RWPE2 (cell line): ENCODE results near the gene THSD7A.

Source experiments
- ATAC-seq: fragments of 200-7000 bp; cut with Tn5 transposase; 3 replicates; pipeline ENCODE4 v1.9.1; 2021; ENCODE audit warnings: low read depth
- DNase-seq: peaks from one replicate; pipeline ENCODE4 v3.0.0-alpha.2; 2020; ENCODE audit warnings: low spot score
- H3K27ac ChIP-seq: fragments of 450-650 bp; 2 replicates; pipeline ENCODE4 v1.5.1; 2017; ENCODE audit warnings: mild to moderate bottlenecking; ENCODE audit not compliant: poor library complexity, severe bottlenecking
- H3K27me3 ChIP-seq: fragments of 250-450 bp; sonication (Bioruptor Pico); 2 replicates; pipeline ENCODE4 v1.5.1; 2021; ENCODE audit warnings: mild to moderate bottlenecking, moderate library complexity; ENCODE audit not compliant: insufficient read depth, poor library complexity, severe bottlenecking
- H3K36me3 ChIP-seq: fragments of 250-450 bp; sonication (Bioruptor Pico); 2 replicates; pipeline ENCODE4 v1.5.1; 2020; ENCODE audit warnings: low read depth, mild to moderate bottlenecking, moderate library complexity
- H3K4me1 ChIP-seq: fragments of 250-450 bp; sonication (Bioruptor Pico); 2 replicates; pipeline ENCODE4 v1.5.1; 2021; ENCODE audit warnings: mild to moderate bottlenecking, moderate library complexity; ENCODE audit not compliant: insufficient read depth, poor library complexity, severe bottlenecking
- H3K4me3 ChIP-seq: fragments of 250-450 bp; sonication (Bioruptor Pico); 2 replicates; pipeline ENCODE4 v1.5.1; 2021; ENCODE audit warnings: mild to moderate bottlenecking, moderate library complexity; ENCODE audit not compliant: severe bottlenecking
- H3K9me3 ChIP-seq: fragments of 250-450 bp; sonication (Bioruptor Pico); 2 replicates; pipeline ENCODE4 v1.5.1; 2021; ENCODE audit warnings: mild to moderate bottlenecking, moderate library complexity; ENCODE audit not compliant: severe bottlenecking
- CTCF ChIP-seq: fragments of 450-650 bp; IDR thresholded peaks from one replicate; pipeline ENCODE4 v1.5.1; 2017; ENCODE audit warnings: mild to moderate bottlenecking, moderate library complexity; ENCODE audit not compliant: poor library complexity, severe bottlenecking

Gene THSD7A

DNA sequence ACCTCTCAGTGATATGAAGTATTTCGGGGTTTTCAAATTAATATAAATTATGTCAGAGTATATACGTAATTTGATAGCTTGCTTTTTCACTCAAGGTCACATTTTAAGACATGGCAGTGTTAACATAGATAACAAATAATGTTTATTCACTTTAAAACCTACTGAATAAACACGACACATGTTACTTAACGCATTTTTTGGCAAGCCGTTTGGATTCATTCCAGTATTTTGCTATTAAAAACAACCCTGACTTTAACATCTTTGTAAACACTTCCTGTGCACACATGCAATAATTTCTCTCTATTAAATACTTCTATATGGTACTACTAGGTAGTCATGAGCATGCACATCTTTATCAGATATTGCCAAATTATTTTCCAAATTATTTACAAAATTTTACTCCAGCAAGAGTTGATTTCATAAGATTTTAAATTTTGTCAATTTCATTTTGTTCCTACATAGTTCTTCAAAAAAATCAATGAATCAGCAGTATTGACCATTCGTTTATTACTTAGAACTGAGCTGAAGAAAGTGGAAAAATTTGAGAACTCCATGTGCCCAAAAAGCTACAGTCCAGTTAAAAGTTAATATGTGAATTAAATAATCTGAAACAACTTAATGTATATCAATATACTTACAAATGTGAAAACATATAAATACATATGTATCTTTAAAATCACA, 26.8 kb upstream of the THSD7A start:
- no peak overlapping the region for H3K27ac ChIP-seq
- no peaks in the 10 kb centered on the region for H3K36me3 ChIP-seq
- H3K4me3 ChIP-seq: no peak overlapping the region
- no peak for DNase-seq
- peaks cover under 1% of the 10 kb centered on the region for H3K27me3 ChIP-seq
- H3K4me1 ChIP-seq: no peaks in the 10 kb centered on the region
- TF ChIP-seq CTCF: no peak
- ATAC-seq: no peak
- no peaks in the 10 kb centered on the region for H3K9me3 ChIP-seq

DNA sequence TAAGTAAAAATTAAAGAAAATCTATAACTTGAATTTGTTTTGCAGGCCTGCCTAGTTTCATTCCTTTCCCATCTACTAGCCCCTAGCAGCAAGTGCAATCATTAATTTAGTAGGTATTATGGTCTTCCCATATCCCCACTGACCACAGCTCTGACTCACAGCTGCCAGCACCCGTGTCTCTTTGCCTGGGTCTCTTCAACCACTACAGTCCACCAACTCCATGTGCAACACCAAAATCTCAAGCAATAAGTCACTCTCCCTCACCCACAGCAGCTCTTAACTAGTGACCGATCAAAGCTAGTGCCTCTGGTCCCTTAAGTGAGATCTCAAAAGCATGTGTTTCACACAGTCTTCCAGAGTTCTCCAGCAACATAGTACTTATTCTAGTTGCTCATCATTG, 26.0 kb upstream of the THSD7A start:
- H3K36me3 ChIP-seq: no peaks in the 10 kb centered on the region
- no peaks in the 10 kb centered on the region for H3K9me3 ChIP-seq
- peaks cover 8% of the 10 kb centered on the region for H3K27me3 ChIP-seq
- ATAC-seq (no peak), DNase-seq (no peak)
- H3K4me1 ChIP-seq: no peaks in the 10 kb centered on the region
- H3K27ac ChIP-seq: no peak overlapping the region
- H3K4me3 ChIP-seq: no peak overlapping the region
- TF ChIP-seq CTCF: no peak

DNA sequence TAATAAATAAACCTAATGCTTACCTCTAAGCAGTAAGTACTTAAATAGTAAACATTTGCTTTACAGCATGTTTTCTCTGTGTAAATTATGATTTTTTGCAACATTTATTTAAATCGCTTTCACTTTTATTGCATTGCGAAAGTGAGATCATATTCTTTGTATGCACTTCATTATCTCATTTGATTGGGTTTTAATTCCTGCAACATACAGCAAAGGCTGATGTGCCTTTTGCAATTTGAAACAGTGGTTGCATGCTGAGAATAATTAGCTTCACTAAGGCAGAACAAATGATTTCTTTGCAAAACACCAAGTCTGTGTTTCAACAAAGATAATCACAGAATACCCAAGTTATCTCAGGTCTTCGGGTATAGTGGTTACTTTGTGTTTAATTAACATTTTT, 16.3 kb upstream of the THSD7A start:
- ATAC-seq (no peak), DNase-seq (no peak)
- Histone ChIP-seq H3K36me3 (no peaks in the 10 kb centered on the region), H3K4me3 (no peak overlapping the region), H3K27ac (no peak overlapping the region), H3K4me1 (no peaks in the 10 kb centered on the region), H3K27me3 (peaks cover 20% of the 10 kb centered on the region), H3K9me3 (no peaks in the 10 kb centered on the region)
- no peak for TF ChIP-seq CTCF

DNA sequence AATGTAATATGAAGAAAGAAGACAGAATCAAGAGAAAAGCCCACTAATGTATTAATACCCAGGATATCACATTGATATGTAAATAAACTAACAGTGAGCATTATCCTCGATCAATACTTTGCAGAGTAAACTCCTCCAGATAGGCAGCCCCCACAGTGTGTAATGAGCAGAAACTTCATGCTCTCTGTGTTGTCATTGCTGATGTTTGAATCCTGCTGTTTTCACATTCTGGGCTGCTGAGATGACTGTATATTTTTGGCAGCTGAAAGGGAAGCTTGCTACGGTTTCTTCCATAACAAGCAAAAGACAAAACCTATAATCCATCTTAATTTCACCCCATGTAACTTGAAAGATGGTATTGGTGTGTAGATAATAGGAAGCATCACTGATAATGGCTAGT, 15.3 kb upstream of the THSD7A start:
- Histone ChIP-seq H3K27ac (no peak overlapping the region), H3K9me3 (no peaks in the 10 kb centered on the region), H3K36me3 (no peaks in the 10 kb centered on the region), H3K4me1 (no peaks in the 10 kb centered on the region), H3K4me3 (no peak overlapping the region), H3K27me3 (peaks cover 18% of the 10 kb centered on the region)
- TF ChIP-seq CTCF: no peak
- no peak for ATAC-seq
- DNase-seq: no peak

DNA sequence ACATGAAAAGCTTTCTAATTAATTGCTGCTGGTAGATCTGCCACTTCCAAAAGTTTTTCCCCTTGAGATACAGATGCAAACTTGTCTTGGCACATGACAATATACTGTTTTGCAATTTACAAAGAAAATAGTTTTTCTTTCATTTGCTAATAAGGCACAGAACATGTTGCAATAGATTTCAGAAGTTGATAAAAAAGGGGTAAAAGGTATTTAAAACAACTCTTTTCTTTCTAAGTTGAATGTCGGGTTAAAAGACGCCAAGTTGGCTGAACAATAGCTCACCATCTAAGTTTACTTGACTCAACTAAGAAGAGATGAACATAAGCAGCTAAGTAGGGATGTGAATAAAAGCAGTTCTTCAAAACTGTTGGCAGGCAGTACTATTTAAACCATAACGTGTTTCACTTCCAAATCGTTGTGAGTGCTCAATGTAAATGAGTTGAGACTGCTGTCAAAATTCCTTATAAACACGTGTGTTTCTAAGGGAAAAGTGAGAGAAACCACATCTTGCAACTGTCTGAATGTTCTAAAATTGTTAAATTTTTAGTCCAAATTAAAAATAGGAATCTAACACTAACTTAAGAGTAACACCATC, 14.5 kb upstream of the THSD7A start:
- H3K27me3 ChIP-seq: peaks cover 18% of the 10 kb centered on the region
- H3K4me3 ChIP-seq: no peak overlapping the region
- no peaks in the 10 kb centered on the region for H3K4me1 ChIP-seq
- H3K9me3 ChIP-seq: no peaks in the 10 kb centered on the region
- ATAC-seq (no peak), DNase-seq (no peak)
- no peaks in the 10 kb centered on the region for H3K36me3 ChIP-seq
- no peak for TF ChIP-seq CTCF
- no peak overlapping the region for H3K27ac ChIP-seq
